K562 (cell line): ENCODE data around the gene DBH. TPM values are rescaled to one million over a fixed set of nuclear protein-coding genes. Genes with fewer than 3 reads are reported as not detected.

Experiments
- ATAC-seq: fragments of 200-7000 bp; cut with Tn5 transposase; 3 replicates; pipeline ENCODE4 v1.9.1; 2020; ENCODE audit warnings: moderate library complexity
- BruUV-seq: library from RNA; stranded (reverse); fragments of 400-500 nt; replicated peaks from 2 replicates; lab custom pipeline; 2021; lab: Mats Ljungman, UMichigan
- CTCF ChIA-PET: fragments of 300-600 bp; formaldehyde crosslinking; extraction: SDS; loops from one replicate; lab custom pipeline; 2021; ENCODE audit warnings: low intra/inter-chr PET ratio; lab: Yijun Ruan, JAX
- POLR2A ChIA-PET: fragments of 300-600, 350-650 bp; sonication (Branson Sonifier 250); formaldehyde crosslinking; extraction: SDS; loops from one replicate; lab custom pipeline; 2021; ENCODE audit warnings: antibody characterized with exemption, inconsistent platforms; lab: Yijun Ruan, JAX
- DNase-seq, 4 experiments: peaks; one replicate each; pipeline versions ENCODE4 v3.0.0 to v3.0.0-alpha.2; 2011 to 2018; ENCODE audit warnings: low spot score in 3 of 4, mixed read lengths in 3 of 4; ENCODE audit errors: extremely low read depth in 1 of 4
- FAIRE-seq: peaks from 2 replicates; lab custom pipeline; 2011; peaks lifted over from hg19 to GRCh38; lab: Jason Lieb, UNC
- H2AFZ ChIP-seq: 2 replicates; pipeline ENCODE4 v1.6.0; 2011; ENCODE audit warnings: low read depth, low read length, control low read depth, inconsistent platforms
- H3K27ac ChIP-seq: fragments of 200-600 bp; 3 replicates; pipeline ENCODE4 v1.8.0; 2011; ENCODE audit warnings: low read depth, mild to moderate bottlenecking, control low read depth, inconsistent platforms, low read length, moderate library complexity, mixed read lengths; ENCODE audit errors: extremely low read depth
- H3K27me3 ChIP-seq, 2 experiments: fragments of 300-600 bp in 1 of 2; 2 replicates in 1 of 2; 3 replicates in 1 of 2; pipeline versions ENCODE4 v1.6.0 to v1.8.0; 2011; ENCODE audit warnings: inconsistent platforms in 2 of 2, low read length in 2 of 2, mild to moderate bottlenecking in 1 of 2, mixed read lengths in 1 of 2, moderate library complexity in 1 of 2; ENCODE audit not compliant: control insufficient read depth in 2 of 2, insufficient read depth in 2 of 2
- H3K36me3 ChIP-seq: fragments of 300-600 bp; 3 replicates; pipeline ENCODE4 v1.8.0; 2011; ENCODE audit warnings: mild to moderate bottlenecking, low read length, inconsistent platforms; ENCODE audit not compliant: control insufficient read depth, insufficient read depth
- H3K4me1 ChIP-seq, 2 experiments: fragments of 200-600 bp in 1 of 2; replicated peaks in 1 of 2; 2 replicates in 1 of 2; 3 replicates in 1 of 2; pipeline versions ENCODE4 v1.5.1 to v1.8.0; 2011; ENCODE audit warnings: inconsistent platforms in 2 of 2, low read length in 2 of 2, mild to moderate bottlenecking in 1 of 2, mixed read lengths in 1 of 2, moderate library complexity in 1 of 2; ENCODE audit not compliant: control insufficient read depth in 2 of 2, insufficient read depth in 2 of 2
- H3K4me2 ChIP-seq: 2 replicates; pipeline ENCODE4 v1.6.1; 2011; ENCODE audit warnings: low read length, control low read depth, inconsistent platforms, mixed read lengths; ENCODE audit not compliant: insufficient read depth
- H3K4me3 ChIP-seq: fragments of 200-600 bp; sonication (generic), shearing (Covaris generic); 2 replicates; pipeline ENCODE4 v1.5.1; 2016; ENCODE audit warnings: control low read depth, inconsistent platforms
- H3K79me2 ChIP-seq: fragments of 200-600 bp; 3 replicates; pipeline ENCODE4 v1.8.0; 2011; ENCODE audit warnings: low read length, inconsistent platforms; ENCODE audit not compliant: control insufficient read depth, insufficient read depth
- H3K9ac ChIP-seq, 2 experiments: 2 replicates each; pipeline versions ENCODE4 v1.6.0 to v1.6.1; 2011; ENCODE audit warnings: low read depth in 2 of 2, low read length in 2 of 2, control low read depth in 1 of 2, inconsistent platforms in 1 of 2, mild to moderate bottlenecking in 1 of 2, mixed read lengths in 1 of 2; ENCODE audit not compliant: insufficient read depth in 1 of 2
- H3K9me1 ChIP-seq: one replicate; pipeline ENCODE4 v1.6.0; 2011; ENCODE audit warnings: inconsistent platforms, mild to moderate bottlenecking, low read length, moderate library complexity; ENCODE audit not compliant: control insufficient read depth, insufficient read depth
- H3K9me3 ChIP-seq: replicated peaks from 2 replicates; pipeline ENCODE4 v1.5.1; 2011; ENCODE audit warnings: low read depth, low read length, inconsistent platforms; ENCODE audit not compliant: control insufficient read depth, insufficient read depth
- H4K20me1 ChIP-seq: replicated peaks from 2 replicates; pipeline ENCODE4 v1.6.1; 2011; ENCODE audit warnings: low read length, inconsistent platforms, mixed read lengths; ENCODE audit not compliant: control insufficient read depth, insufficient read depth
- E4F1 ChIP-seq: fragments of 250-450 bp; sonication (Bioruptor Pico); IDR thresholded peaks from 2 replicates; pipeline ENCODE4 v1.5.0; 2021; ENCODE audit warnings: mild to moderate bottlenecking, borderline replicate concordance
- IFI16 ChIP-seq: fragments of 250-450 bp; sonication (Bioruptor Pico); IDR thresholded peaks from 2 replicates; pipeline ENCODE4 v2.1.2; 2022; ENCODE audit warnings: mild to moderate bottlenecking, inconsistent platforms
- RBM15 ChIP-seq: fragments of 200-400 bp; formaldehyde crosslinking; IDR thresholded peaks from 2 replicates; pipeline ENCODE4 v1.6.1; 2018; ENCODE audit warnings: mild to moderate bottlenecking, low read length, moderate library complexity; ENCODE audit not compliant: insufficient read depth
- SRF ChIP-seq, 2 experiments: fragments of 250-450, 450-650 bp in 1 of 2; sonication (Bioruptor Pico) in 1 of 2; sonication (generic) in 1 of 2; formaldehyde crosslinking; IDR thresholded peaks; 2 replicates each; pipeline versions ENCODE4 v1.5.0 to v1.5.1; 2020 to 2022; ENCODE audit warnings: mild to moderate bottlenecking in 1 of 2, missing genetic modification reagents in 1 of 2
- XRCC3 ChIP-seq: fragments of 450-650 bp; IDR thresholded peaks from 2 replicates; pipeline ENCODE4 v1.6.1; 2017; ENCODE audit warnings: mild to moderate bottlenecking, moderate library complexity
- WGBS: fragments of 100-300 bp; shearing (Covaris generic); methylation state at CpG from one replicate; pipeline ENCODE4 v1.1.6; 2016; ENCODE audit warnings: low coverage, mixed read lengths; ENCODE audit not compliant: insufficient coverage; ENCODE audit errors: missing lambda C conversion rate; 5-methylcytosine and 5-hydroxymethylcytosine counted together
- in situ Hi-C: fragments of 300-500 bp; cut with MboI; formaldehyde crosslinking; loops from 4 replicates; pipeline ENCODE4 v1.15.0; 2018; ENCODE audit warnings: inconsistent platforms, mixed read lengths
- intact Hi-C: fragments of 100-400 bp; cut with micrococcal nuclease; formaldehyde crosslinking; loops from 2 replicates; pipeline ENCODE4 v1.14.2; 2022
- polyA plus RNA-seq, 8 experiments: library from polyadenylated mRNA; depleted of rRNA in 4 of 8; stranded (reverse) in 5 of 8; unstranded in 3 of 8; fragments of >200 nt; fragmentation: Nextera tagmentation in 2 of 8; fragmentation: Illumina TruSeq in 1 of 8; extraction: Ambion mirVana in 2 of 8; extraction: Trizol in 1 of 8; gene quantifications; 2 replicates each; pipeline versions ENCODE4 v1.2.1 to v1.2.3, GENCODE V29; 2011 to 2014; ENCODE audit warnings: inconsistent platforms in 1 of 8, missing spikeins in 1 of 8
- total RNA-seq, 7 experiments: library from RNA; depleted of rRNA in 6 of 7; stranded (reverse); fragments of >200 nt in 6 of 7; fragmentation: Illumina TruSeq in 2 of 7; extraction: Trizol in 2 of 7; gene quantifications; 2 replicates each; pipeline versions ENCODE4 v1.2.1 to v1.2.3, GENCODE V29; 2011 to 2021; ENCODE audit warnings: low replicate concordance in 1 of 7
- TF ChIP-seq, protein P1 (sequence below): sonication (generic); formaldehyde crosslinking; IDR thresholded peaks from 2 replicates; pipeline ENCODE4 v1.9.0; 2022; ENCODE audit warnings: mild to moderate bottlenecking, missing genetic modification reagents
- TF ChIP-seq, protein P2 (sequence below), 2 experiments: fragments of 450-650 bp; conservative IDR thresholded peaks; 2 replicates each; pipeline ENCODE4 v1.6.1; 2017; ENCODE audit warnings: mild to moderate bottlenecking in 2 of 2, moderate library complexity in 2 of 2
- TF ChIP-seq, protein P3 (sequence below): sonication (generic); formaldehyde crosslinking; IDR thresholded peaks from 2 replicates; pipeline ENCODE4 v1.8.1; 2023; ENCODE audit warnings: mild to moderate bottlenecking, missing genetic modification reagents, moderate library complexity

DBH gene
- total and polyA plus RNA-seq, 9 of the 15 experiments (the other 6 are each of a cell fraction or from before 2014, with no cell fraction given), result not detected

GRCh38 chr9:133643978-133644760, 8.0 kb downstream of the DBH start:
- ATAC-seq, result no peak
- Histone ChIP-seq H3K9ac (no peak overlapping the region), H3K9me3 (no peaks in the 10 kb centered on the region), H3K27me3 (peaks cover 18 to 81% of the 10 kb centered on the region in 2 experiments; a peak in 4 of 5 replicates), H3K4me3 (no peak overlapping the region), H3K4me2 (no peak overlapping the region), H3K36me3 (no peaks in the 10 kb centered on the region)
- DNase-seq, result no peak
- intact Hi-C loops, result no loop called here
- CTCF ChIA-PET, result no interaction called here
- WGBS, result 2% methylated on average over 21 of the region's 23 CpGs
- TF ChIP-seq XRCC3 (no peak), IFI16 (CRISPR knock-in tag) (no peak), E4F1 (CRISPR knock-in tag) (no peak), SRF (CRISPR knock-in tag; IDR thresholded peaks at IDR 0.05) (no peak), RBM15 (no peak)
- TF ChIP-seq, protein P1, sequence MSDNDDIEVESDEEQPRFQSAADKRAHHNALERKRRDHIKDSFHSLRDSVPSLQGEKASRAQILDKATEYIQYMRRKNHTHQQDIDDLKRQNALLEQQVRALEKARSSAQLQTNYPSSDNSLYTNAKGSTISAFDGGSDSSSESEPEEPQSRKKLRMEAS (CRISPR knock-in tag), result no peak
- TF ChIP-seq, protein P2, sequence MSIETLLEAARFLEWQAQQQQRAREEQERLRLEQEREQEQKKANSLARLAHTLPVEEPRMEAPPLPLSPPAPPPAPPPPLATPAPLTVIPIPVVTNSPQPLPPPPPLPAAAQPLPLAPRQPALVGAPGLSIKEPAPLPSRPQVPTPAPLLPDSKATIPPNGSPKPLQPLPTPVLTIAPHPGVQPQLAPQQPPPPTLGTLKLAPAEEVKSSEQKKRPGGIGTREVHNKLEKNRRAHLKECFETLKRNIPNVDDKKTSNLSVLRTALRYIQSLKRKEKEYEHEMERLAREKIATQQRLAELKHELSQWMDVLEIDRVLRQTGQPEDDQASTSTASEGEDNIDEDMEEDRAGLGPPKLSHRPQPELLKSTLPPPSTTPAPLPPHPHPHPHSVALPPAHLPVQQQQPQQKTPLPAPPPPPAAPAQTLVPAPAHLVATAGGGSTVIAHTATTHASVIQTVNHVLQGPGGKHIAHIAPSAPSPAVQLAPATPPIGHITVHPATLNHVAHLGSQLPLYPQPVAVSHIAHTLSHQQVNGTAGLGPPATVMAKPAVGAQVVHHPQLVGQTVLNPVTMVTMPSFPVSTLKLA (conservative IDR thresholded peaks at IDR 0.05), result no peak
- TF ChIP-seq, protein P3, sequence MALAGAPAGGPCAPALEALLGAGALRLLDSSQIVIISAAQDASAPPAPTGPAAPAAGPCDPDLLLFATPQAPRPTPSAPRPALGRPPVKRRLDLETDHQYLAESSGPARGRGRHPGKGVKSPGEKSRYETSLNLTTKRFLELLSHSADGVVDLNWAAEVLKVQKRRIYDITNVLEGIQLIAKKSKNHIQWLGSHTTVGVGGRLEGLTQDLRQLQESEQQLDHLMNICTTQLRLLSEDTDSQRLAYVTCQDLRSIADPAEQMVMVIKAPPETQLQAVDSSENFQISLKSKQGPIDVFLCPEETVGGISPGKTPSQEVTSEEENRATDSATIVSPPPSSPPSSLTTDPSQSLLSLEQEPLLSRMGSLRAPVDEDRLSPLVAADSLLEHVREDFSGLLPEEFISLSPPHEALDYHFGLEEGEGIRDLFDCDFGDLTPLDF (CRISPR knock-in tag), result no peak
- TF ChIP-seq, all 486 proteins: peak for 0
- FAIRE-seq, result no peak
- no TSS peak for BruUV-seq
- H4K20me1 ChIP-seq, result peaks cover 16% of the 10 kb centered on the region
- in situ Hi-C loops, result no loop called here
- POLR2A ChIA-PET, result interaction anchor here (0.6 to 1.4 kb wide), 4 partner anchors 8 to 300 kb away, joined by 3 read pairs; partner anchors contain the start of gene DBH
- H2AFZ ChIP-seq, result no peak overlapping the region
- no peak overlapping the region for H3K27ac ChIP-seq
- peaks cover 3% of the 10 kb centered on the region for H3K9me1 ChIP-seq
- H3K4me1 ChIP-seq, result no peaks in the 10 kb centered on the region
- H3K79me2 ChIP-seq, result no peaks in the 10 kb centered on the region
